AG10803 (cell line): Measurements from ENCODE around the gene MROH7.

Experiments
- DNase-seq: peaks from one replicate; pipeline ENCODE4 v3.0.0; 2010; ENCODE audit warnings: low read depth
- H3K4me3 ChIP-seq: 2 replicates; pipeline ENCODE4 v1.5.1; 2011; ENCODE audit warnings: mild to moderate bottlenecking, low read length, control low read depth
- CTCF ChIP-seq: conservative IDR thresholded peaks from 2 replicates; pipeline ENCODE4 v1.5.1; 2011; ENCODE audit warnings: mild to moderate bottlenecking, low read length, control low read depth, inconsistent platforms

Gene MROH7

GRCh38 chr1:54697896-54698295, 56.3 kb downstream of the MROH7 start:
- H3K4me3 ChIP-seq = no peak overlapping the region
- no peak for DNase-seq
- TF ChIP-seq CTCF = no peak

DNA sequence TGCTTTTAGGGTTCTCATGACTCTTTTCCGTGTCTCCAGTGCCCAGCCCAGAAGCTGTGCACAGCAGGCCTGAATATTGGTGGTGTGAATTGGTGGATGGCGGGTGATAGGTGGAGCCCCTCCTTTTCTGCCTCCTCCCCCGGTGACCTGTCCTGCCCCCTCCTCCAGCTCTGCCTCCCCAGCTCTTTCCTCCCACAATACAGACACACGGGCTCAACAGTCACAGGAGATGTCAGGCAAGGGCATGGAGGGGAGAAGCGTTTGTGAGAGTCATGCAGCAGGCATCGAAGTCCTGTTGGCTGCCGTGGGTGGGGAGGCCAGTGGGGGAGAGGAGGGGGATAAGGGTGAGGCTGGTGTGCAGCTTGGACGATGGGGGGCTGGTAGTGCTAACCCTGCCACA, 56.8 kb downstream of the MROH7 start:
- no peak for DNase-seq
- no peak overlapping the region for H3K4me3 ChIP-seq
- no peak for TF ChIP-seq CTCF

GRCh38 chr1:54699936-54700525, 58.4 kb downstream of the MROH7 start:
- no peak overlapping the region for H3K4me3 ChIP-seq
- DNase-seq = no peak
- TF ChIP-seq CTCF = no peak

- TF ChIP-seq CTCF = no peak
- H3K4me3 ChIP-seq = no peak overlapping the region
- no peak for DNase-seq
Measured at GRCh38 chr1:54701066-54701465, 59.5 kb downstream of the MROH7 start.

DNA sequence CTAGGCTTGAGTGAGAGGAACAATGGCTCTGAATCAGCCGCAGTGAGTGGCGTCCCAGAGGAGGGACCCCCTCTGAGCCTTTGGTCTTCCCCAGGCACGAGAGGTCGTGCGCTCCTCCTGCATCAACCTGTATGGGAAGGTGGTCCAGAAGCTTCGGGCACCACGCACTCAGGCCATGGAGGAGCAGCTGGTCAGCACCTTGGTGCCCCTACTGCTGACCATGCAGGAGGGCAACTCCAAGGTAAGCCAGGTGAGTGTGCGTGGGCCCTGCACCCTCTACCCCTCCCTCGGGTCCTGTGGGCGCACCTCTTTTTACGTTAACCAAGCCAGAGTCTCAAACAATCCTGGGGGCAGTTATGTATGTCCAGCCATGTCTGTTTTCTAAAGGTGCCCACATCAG, 60.4 kb downstream of the MROH7 start:
- no peak for DNase-seq
- no peak overlapping the region for H3K4me3 ChIP-seq
- no peak for TF ChIP-seq CTCF

DNA sequence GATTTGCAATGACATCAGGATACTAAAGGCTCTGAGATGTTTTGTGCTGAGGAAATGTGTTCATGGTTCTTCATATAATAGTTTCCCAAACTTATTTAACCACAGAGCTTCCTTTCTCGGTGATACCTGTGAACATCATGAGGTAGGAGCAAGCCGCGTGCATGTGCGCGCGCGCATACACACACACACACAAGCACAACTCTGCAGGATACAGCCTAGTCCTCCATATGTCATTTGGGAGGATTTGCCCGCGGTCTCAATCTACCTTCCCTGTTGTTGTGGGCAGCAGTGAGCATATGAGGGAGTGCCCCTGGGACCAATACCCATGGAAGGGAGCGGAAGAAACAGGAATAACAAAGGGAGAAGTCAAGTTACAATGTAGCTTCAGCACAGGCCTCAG, 61.9 kb downstream of the MROH7 start:
- H3K4me3 ChIP-seq = no peak overlapping the region
- no peak for TF ChIP-seq CTCF

GRCh38 chr1:54705153-54705552, 63.6 kb downstream of the MROH7 start:
- DNase-seq = no peak
- H3K4me3 ChIP-seq = no peak overlapping the region
- no peak for TF ChIP-seq CTCF

More for the DNA sequence above, 61.9 kb downstream of the MROH7 start:
- DNase-seq = no peak
